SK-N-SH treated with all-trans-retinoic acid at 6 μM for 48 hours (cell line): Measurements from ENCODE around the gene APMAP.
"Not testable (repeated sequence)": the region's sequence is repeated elsewhere in the genome, so short reads cannot be mapped to it uniquely, and the experiment has no call there.

ENCODE experiments used
- ATAC-seq: fragments of 200-7000 bp; cut with Tn5 transposase; 3 replicates; pipeline ENCODE4 v1.9.1; 2020; ENCODE audit warnings: mild to moderate bottlenecking, moderate library complexity
- ARNTL ChIP-seq: fragments of 450-650 bp; formaldehyde crosslinking; IDR thresholded peaks from 2 replicates; pipeline ENCODE4 v1.5.0; 2020; ENCODE audit warnings: low read depth, mild to moderate bottlenecking, moderate library complexity, borderline replicate concordance
- BACH2 ChIP-seq: fragments of 250-450 bp; sonication (Bioruptor Pico); IDR thresholded peaks from 2 replicates; pipeline ENCODE4 v1.9.0; 2021; ENCODE audit warnings: mild to moderate bottlenecking, borderline replicate concordance
- CREB5 ChIP-seq: fragments of 250-450 bp; sonication (Bioruptor Pico); IDR thresholded peaks from 2 replicates; pipeline ENCODE4 v1.5.1; 2020; ENCODE audit warnings: low read depth, mild to moderate bottlenecking, moderate library complexity
- CSDC2 ChIP-seq: fragments of 250-450 bp; sonication (Bioruptor Pico); IDR thresholded peaks from 2 replicates; pipeline ENCODE4 v1.5.0; 2020; ENCODE audit warnings: mild to moderate bottlenecking, moderate library complexity
- CSRNP3 ChIP-seq: fragments of 250-450 bp; sonication (Bioruptor Pico); IDR thresholded peaks from 2 replicates; pipeline ENCODE4 v1.5.1; 2021; ENCODE audit warnings: mild to moderate bottlenecking, moderate library complexity
- ESRRG ChIP-seq: fragments of 250-450 bp; sonication (Bioruptor Pico); IDR thresholded peaks from 2 replicates; pipeline ENCODE4 v1.6.1; 2021; ENCODE audit warnings: mild to moderate bottlenecking
- GLIS3 ChIP-seq: fragments of 250-450 bp; sonication (Bioruptor Pico); IDR thresholded peaks from 2 replicates; pipeline ENCODE4 v1.5.0; 2020; ENCODE audit warnings: mild to moderate bottlenecking, moderate library complexity
- ISL1 ChIP-seq: fragments of 250-450 bp; sonication (Bioruptor Pico); IDR thresholded peaks from 2 replicates; pipeline ENCODE4 v2.1.2; 2022; ENCODE audit warnings: mild to moderate bottlenecking, moderate library complexity
- OSR1 ChIP-seq: fragments of 250-450 bp; sonication (Bioruptor Pico); IDR thresholded peaks from 2 replicates; pipeline ENCODE4 v1.8.0; 2022; ENCODE audit warnings: moderate library complexity, mild to moderate bottlenecking, inconsistent platforms
- PATZ1 ChIP-seq: fragments of 250-450 bp; sonication (Bioruptor Pico); IDR thresholded peaks from 2 replicates; pipeline ENCODE4 v1.8.0; 2020; ENCODE audit warnings: mild to moderate bottlenecking, moderate library complexity, borderline replicate concordance
- POU6F1 ChIP-seq: fragments of 250-450 bp; sonication (Bioruptor Pico); IDR thresholded peaks from 2 replicates; pipeline ENCODE4 v1.8.0; 2021; ENCODE audit warnings: low read depth, mild to moderate bottlenecking, moderate library complexity, borderline replicate concordance
- PPARA ChIP-seq: fragments of 250-450 bp; sonication (Bioruptor Pico); IDR thresholded peaks from 2 replicates; pipeline ENCODE4 v1.5.0; 2020; ENCODE audit warnings: mild to moderate bottlenecking, borderline replicate concordance
- RARB ChIP-seq: fragments of 250-450 bp; sonication (Bioruptor Pico); IDR thresholded peaks from 2 replicates; pipeline ENCODE4 v1.8.0; 2021; ENCODE audit warnings: mild to moderate bottlenecking, moderate library complexity
- SNAI2 ChIP-seq: fragments of 250-450 bp; sonication (Bioruptor Pico); IDR thresholded peaks from 2 replicates; pipeline ENCODE4 v1.5.0; 2020; ENCODE audit warnings: mild to moderate bottlenecking, moderate library complexity
- TCF4 ChIP-seq: fragments of 250-450 bp; sonication (Bioruptor Pico); IDR thresholded peaks from 2 replicates; pipeline ENCODE4 v1.8.0; 2021; ENCODE audit warnings: mild to moderate bottlenecking, moderate library complexity, borderline replicate concordance
- TOX ChIP-seq: fragments of 250-450 bp; sonication (Bioruptor Pico); IDR thresholded peaks from 2 replicates; pipeline ENCODE4 v1.8.0; 2021; ENCODE audit warnings: mild to moderate bottlenecking, moderate library complexity, borderline replicate concordance
- TSHZ2 ChIP-seq: fragments of 250-450 bp; sonication (Bioruptor Pico); IDR thresholded peaks from 2 replicates; pipeline ENCODE4 v1.5.0; 2020; ENCODE audit warnings: mild to moderate bottlenecking, moderate library complexity
- ZC3H10 ChIP-seq: fragments of 250-450 bp; sonication (Bioruptor Pico); IDR thresholded peaks from 2 replicates; pipeline ENCODE4 v1.5.1; 2021; ENCODE audit warnings: mild to moderate bottlenecking, moderate library complexity
- ZFP3 ChIP-seq: fragments of 250-450 bp; sonication (Bioruptor Pico); IDR thresholded peaks from 2 replicates; pipeline ENCODE4 v1.5.0; 2020; ENCODE audit warnings: mild to moderate bottlenecking, moderate library complexity
- ZFP30 ChIP-seq: fragments of 450-650 bp; formaldehyde crosslinking; IDR thresholded peaks from 2 replicates; pipeline ENCODE4 v1.5.0; 2022; ENCODE audit warnings: mild to moderate bottlenecking, moderate library complexity
- ZNF70 ChIP-seq: fragments of 450-650 bp; formaldehyde crosslinking; IDR thresholded peaks from 2 replicates; pipeline ENCODE4 v1.5.0; 2020; ENCODE audit warnings: mild to moderate bottlenecking, moderate library complexity
- ZNF8 ChIP-seq: fragments of 450-650 bp; formaldehyde crosslinking; IDR thresholded peaks from 2 replicates; pipeline ENCODE4 v1.5.0; 2020; ENCODE audit warnings: mild to moderate bottlenecking, moderate library complexity

The APMAP gene

GRCh38 chr20:24948939-24949679, 43.4 kb downstream of the APMAP start, which contains the start of gene CST7:
Gene CST7 (plus strand): TSS chr20:24949269. CDS start chr20:24949506, 237 bp downstream.
- ATAC-seq = no peak
- no peak for TF ChIP-seq ISL1 (CRISPR knock-in tag)
- no peak for TF ChIP-seq ESRRG (CRISPR knock-in tag)
- TF ChIP-seq PPARA (CRISPR knock-in tag) = no peak
- no peak for TF ChIP-seq SNAI2 (CRISPR knock-in tag)
- TF ChIP-seq PATZ1 (CRISPR knock-in tag) = no peak
- no peak for TF ChIP-seq TOX (CRISPR knock-in tag)
- TF ChIP-seq ZNF70 (CRISPR knock-in tag) = no peak
- TF ChIP-seq ARNTL (CRISPR knock-in tag) = no peak
- no peak for TF ChIP-seq TCF4 (CRISPR knock-in tag)
- no peak for TF ChIP-seq GLIS3 (CRISPR knock-in tag)
- TF ChIP-seq CSDC2 (CRISPR knock-in tag) = no peak
- TF ChIP-seq POU6F1 (CRISPR knock-in tag) = no peak
- TF ChIP-seq ZFP30 (CRISPR knock-in tag) = no peak
- TF ChIP-seq BACH2 (CRISPR knock-in tag) = no peak
- TF ChIP-seq CSRNP3 (CRISPR knock-in tag) = no peak
- no peak for TF ChIP-seq TSHZ2
- no peak for TF ChIP-seq CREB5 (CRISPR knock-in tag)
- no peak for TF ChIP-seq ZFP3 (CRISPR knock-in tag)
- TF ChIP-seq RARB (CRISPR knock-in tag) = no peak

- not testable (repeated sequence) for ATAC-seq
Observed at GRCh38 chr20:24948396-24948938, 44.1 kb downstream of the APMAP start.

- not testable (repeated sequence) for ATAC-seq
Observed at GRCh38 chr20:24946376-24946775, 46.2 kb downstream of the APMAP start.

- no peak for ATAC-seq
- TF ChIP-seq ARNTL (CRISPR knock-in tag) = no peak
- no peak for TF ChIP-seq OSR1 (CRISPR knock-in tag)
- no peak for TF ChIP-seq ZNF70 (CRISPR knock-in tag)
- TF ChIP-seq ISL1 (CRISPR knock-in tag) = no peak
- no peak for TF ChIP-seq ZC3H10
- TF ChIP-seq ZFP30 (CRISPR knock-in tag) = no peak
- no peak for TF ChIP-seq ESRRG (CRISPR knock-in tag)
- no peak for TF ChIP-seq SNAI2 (CRISPR knock-in tag)
- no peak for TF ChIP-seq CREB5 (CRISPR knock-in tag)
- no peak for TF ChIP-seq ZNF8
Observed at GRCh38 chr20:24943731-24944130, 48.8 kb downstream of the APMAP start.
